ENCODE data around the gene ARHGEF4.

Gene ARHGEF4

GRCh38 chr2:130913891-130914290, 77.2 kb downstream of the ARHGEF4 start:
- Histone ChIP-seq H3K27me3 (ENCODE audit: insufficient read depth, low read length) (no peaks in the 10 kb centered on the region; the same call in 1 of the 2 replicates), H3K4me3 (ENCODE audit: low read length) (no peak overlapping the region), H3K9me3 (ENCODE audit: insufficient read depth, low read depth, low read length) (no peaks in the 10 kb centered on the region), H3K36me3 (ENCODE audit: insufficient read depth, low read length) (no peaks in the 10 kb centered on the region), H3K4me1 (ENCODE audit: insufficient read depth, low read length) (peaks cover 7% of the 10 kb centered on the region), H3K9ac (ENCODE audit: low read depth, low read length) (no peak overlapping the region), H3K27ac (ENCODE audit: low read depth, low read length) (no peak overlapping the region)
- 95% methylated on average over 6 of the region's 6 CpGs for WGBS

- Histone ChIP-seq H3K36me3 (ENCODE audit: insufficient read depth, low read length) (no peaks in the 10 kb centered on the region), H3K27me3 (ENCODE audit: insufficient read depth, low read length) (no peaks in the 10 kb centered on the region; the same call in 1 of the 2 replicates)
- 93% methylated on average over 5 of the region's 5 CpGs for WGBS
Observed at GRCh38 chr2:130915149-130915548, 78.4 kb downstream of the ARHGEF4 start.

GRCh38 chr2:130915595-130916437, 79.1 kb downstream of the ARHGEF4 start:
- Histone ChIP-seq H3K4me3 (ENCODE audit: low read length) (no peak overlapping the region), H3K36me3 (ENCODE audit: insufficient read depth, low read length) (no peaks in the 10 kb centered on the region), H3K27ac (ENCODE audit: low read depth, low read length) (no peak overlapping the region), H3K4me1 (ENCODE audit: insufficient read depth, low read length) (peaks cover 10% of the 10 kb centered on the region), H3K9me3 (ENCODE audit: insufficient read depth, low read depth, low read length) (no peaks in the 10 kb centered on the region), H3K27me3 (ENCODE audit: insufficient read depth, low read length) (no peaks in the 10 kb centered on the region; the same call in 1 of the 2 replicates), H3K9ac (ENCODE audit: low read depth, low read length) (no peak overlapping the region)
- 92% methylated on average over 50 of the region's 50 CpGs for WGBS

More at GRCh38 chr2:130915149-130915548, 78.4 kb downstream of the ARHGEF4 start:
- H3K9me3 ChIP-seq (ENCODE audit: insufficient read depth, low read depth, low read length): no peaks in the 10 kb centered on the region
- no peak overlapping the region for H3K9ac ChIP-seq (ENCODE audit: low read depth, low read length)
- no peak overlapping the region for H3K27ac ChIP-seq (ENCODE audit: low read depth, low read length)
- peaks cover 10% of the 10 kb centered on the region for H3K4me1 ChIP-seq (ENCODE audit: insufficient read depth, low read length)
- no peak overlapping the region for H3K4me3 ChIP-seq (ENCODE audit: low read length)

GRCh38 chr2:130916438-130916705, 79.7 kb downstream of the ARHGEF4 start:
- H3K9me3 ChIP-seq (ENCODE audit: insufficient read depth, low read depth, low read length): no peaks in the 10 kb centered on the region
- H3K36me3 ChIP-seq (ENCODE audit: insufficient read depth, low read length): no peaks in the 10 kb centered on the region
- no peak overlapping the region for H3K9ac ChIP-seq (ENCODE audit: low read depth, low read length)
- H3K27me3 ChIP-seq (ENCODE audit: insufficient read depth, low read length): no peaks in the 10 kb centered on the region; the same call in 1 of the 2 replicates
- H3K4me1 ChIP-seq (ENCODE audit: insufficient read depth, low read length): peaks cover 7% of the 10 kb centered on the region
- WGBS: 92% methylated on average over 19 of the region's 19 CpGs
- no peak overlapping the region for H3K4me3 ChIP-seq (ENCODE audit: low read length)
- no peak overlapping the region for H3K27ac ChIP-seq (ENCODE audit: low read depth, low read length)

- 92% methylated on average over 24 of the region's 24 CpGs for WGBS
- Histone ChIP-seq H3K4me3 (ENCODE audit: low read length) (no peak overlapping the region), H3K9me3 (ENCODE audit: insufficient read depth, low read depth, low read length) (no peaks in the 10 kb centered on the region), H3K27me3 (ENCODE audit: insufficient read depth, low read length) (no peaks in the 10 kb centered on the region; the same call in 1 of the 2 replicates), H3K36me3 (ENCODE audit: insufficient read depth, low read length) (no peaks in the 10 kb centered on the region), H3K27ac (ENCODE audit: low read depth, low read length) (no peak overlapping the region), H3K4me1 (ENCODE audit: insufficient read depth, low read length) (peaks cover 7% of the 10 kb centered on the region; the same call in 1 of the 2 replicates), H3K9ac (ENCODE audit: low read depth, low read length) (no peak overlapping the region)
Observed at GRCh38 chr2:130917006-130917688, 80.4 kb downstream of the ARHGEF4 start.

DNA sequence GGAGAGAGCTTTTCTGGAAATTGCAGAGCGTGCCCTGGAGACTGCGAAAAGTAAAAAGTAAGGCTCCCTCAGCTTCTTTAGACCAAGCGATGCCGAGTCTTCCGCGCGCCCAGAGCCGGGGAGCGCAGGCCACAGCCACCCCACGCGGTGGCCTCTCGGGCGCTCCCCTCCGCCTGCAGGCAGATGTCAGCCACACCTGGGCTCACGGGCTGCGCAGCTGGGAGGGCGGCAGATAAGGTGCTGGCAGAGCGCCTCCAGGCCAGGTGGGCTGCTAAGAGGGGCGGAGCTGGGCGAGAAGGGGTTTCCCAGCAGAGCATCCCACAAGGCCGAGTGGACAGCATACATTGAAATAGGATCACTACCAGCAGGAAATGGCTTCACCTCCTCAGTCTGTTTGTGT, 81.7 kb downstream of the ARHGEF4 start:
- H3K9ac ChIP-seq (ENCODE audit: low read depth, low read length): no peak overlapping the region
- no peaks in the 10 kb centered on the region for H3K36me3 ChIP-seq (ENCODE audit: insufficient read depth, low read length)
- H3K27me3 ChIP-seq (ENCODE audit: insufficient read depth, low read length): no peaks in the 10 kb centered on the region; the same call in 1 of the 2 replicates
- peaks cover 7% of the 10 kb centered on the region; the same call in 1 of the 2 replicates for H3K4me1 ChIP-seq (ENCODE audit: insufficient read depth, low read length)
- H3K4me3 ChIP-seq (ENCODE audit: low read length): no peak overlapping the region
- H3K9me3 ChIP-seq (ENCODE audit: insufficient read depth, low read depth, low read length): no peaks in the 10 kb centered on the region
- no peak overlapping the region for H3K27ac ChIP-seq (ENCODE audit: low read depth, low read length)
- 90% methylated on average over 21 of the region's 21 CpGs for WGBS

- H3K4me3 ChIP-seq (ENCODE audit: low read length): no peak overlapping the region
- H3K36me3 ChIP-seq (ENCODE audit: insufficient read depth, low read length): no peaks in the 10 kb centered on the region
- no peaks in the 10 kb centered on the region; the same call in 1 of the 2 replicates for H3K27me3 ChIP-seq (ENCODE audit: insufficient read depth, low read length)
- WGBS: 41% methylated on average over 4 of the region's 7 CpGs
- 0 out of 2 replicates have a peak, but pooled peaks cover under 1% of the 10 kb centered on the region for H3K9me3 ChIP-seq (ENCODE audit: insufficient read depth, low read depth, low read length)
- H3K27ac ChIP-seq (ENCODE audit: low read depth, low read length): no peak overlapping the region
- peaks cover 7% of the 10 kb centered on the region; the same call in 1 of the 2 replicates for H3K4me1 ChIP-seq (ENCODE audit: insufficient read depth, low read length)
- H3K9ac ChIP-seq (ENCODE audit: low read depth, low read length): no peak overlapping the region
Observed at GRCh38 chr2:130920415-130921163, 83.9 kb downstream of the ARHGEF4 start.

DNA sequence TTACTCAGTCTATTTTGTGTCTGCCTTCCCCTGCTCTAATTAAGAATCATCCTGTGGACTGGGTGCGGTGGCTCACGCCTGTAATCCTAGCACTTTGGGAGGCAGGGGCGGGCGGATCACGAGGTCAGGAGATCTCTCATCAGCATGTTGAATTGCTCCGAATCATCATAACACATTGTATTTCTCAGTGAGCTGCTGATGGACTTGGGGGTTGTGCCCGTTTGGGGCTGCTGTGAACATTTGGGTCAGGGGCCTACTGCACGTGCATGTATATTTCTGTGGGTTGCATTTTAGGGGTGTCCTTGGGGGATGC, 84.4 kb downstream of the ARHGEF4 start:
- H3K27ac ChIP-seq (ENCODE audit: low read depth, low read length): no peak overlapping the region
- 0 out of 2 replicates have a peak, but pooled peaks cover 4% of the 10 kb centered on the region for H3K9me3 ChIP-seq (ENCODE audit: insufficient read depth, low read depth, low read length)
- WGBS: 97% methylated on average over 8 of the region's 8 CpGs
- no peaks in the 10 kb centered on the region for H3K27me3 ChIP-seq (ENCODE audit: insufficient read depth, low read length)
- H3K4me1 ChIP-seq (ENCODE audit: insufficient read depth, low read length): peaks cover 7% of the 10 kb centered on the region; the same call in 1 of the 2 replicates
- H3K9ac ChIP-seq (ENCODE audit: low read depth, low read length): no peak overlapping the region
- H3K4me3 ChIP-seq (ENCODE audit: low read length): no peak overlapping the region
- no peaks in the 10 kb centered on the region for H3K36me3 ChIP-seq (ENCODE audit: insufficient read depth, low read length)

- H3K9me3 ChIP-seq (ENCODE audit: insufficient read depth, low read depth, low read length): peaks cover 9% of the 10 kb centered on the region; the same call in 1 of the 2 replicates
- no peaks in the 10 kb centered on the region for H3K27me3 ChIP-seq (ENCODE audit: insufficient read depth, low read length)
- no peak overlapping the region for H3K4me3 ChIP-seq (ENCODE audit: low read length)
- WGBS: 92% methylated on average over 2 of the region's 2 CpGs
- H3K9ac ChIP-seq (ENCODE audit: low read depth, low read length): no peak overlapping the region
- H3K27ac ChIP-seq (ENCODE audit: low read depth, low read length): no peak overlapping the region
- H3K4me1 ChIP-seq (ENCODE audit: insufficient read depth, low read length): peaks cover 7% of the 10 kb centered on the region; the same call in 1 of the 2 replicates
- no peaks in the 10 kb centered on the region for H3K36me3 ChIP-seq (ENCODE audit: insufficient read depth, low read length)
Observed at GRCh38 chr2:130922417-130922816, 85.7 kb downstream of the ARHGEF4 start.

- no peak overlapping the region for H3K9ac ChIP-seq (ENCODE audit: low read depth, low read length)
- no peaks in the 10 kb centered on the region for H3K36me3 ChIP-seq (ENCODE audit: insufficient read depth, low read length)
- WGBS: 26% methylated on average over 4 of the region's 4 CpGs
Observed at GRCh38 chr2:130928385-130928784, 91.7 kb downstream of the ARHGEF4 start.

More at GRCh38 chr2:130928385-130928784, 91.7 kb downstream of the ARHGEF4 start:
- no peaks in the 10 kb centered on the region for H3K27me3 ChIP-seq (ENCODE audit: insufficient read depth, low read length)
- H3K4me1 ChIP-seq (ENCODE audit: insufficient read depth, low read length): peaks cover 10% of the 10 kb centered on the region
- no peak overlapping the region for H3K4me3 ChIP-seq (ENCODE audit: low read length)
- H3K9me3 ChIP-seq (ENCODE audit: insufficient read depth, low read depth, low read length): peaks cover 9% of the 10 kb centered on the region; the same call in 1 of the 2 replicates
- no peak overlapping the region for H3K27ac ChIP-seq (ENCODE audit: low read depth, low read length)

Measured in HUES64 (cell line).